AG04450 (cell line): ENCODE data around the gene TNFAIP8. TPM values are rescaled to one million over a fixed set of nuclear protein-coding genes. Genes with fewer than 3 reads are reported as not detected.
A peak's percentile ranks its signal among the peaks of the same experiment; 100 is the strongest.
"Not testable (repeated sequence)": the region's sequence is repeated elsewhere in the genome, so short reads cannot be mapped to it uniquely, and the experiment has no call there.

Source experiments
- CTCF ChIA-PET: fragments of 300-600, 350-600 bp; formaldehyde crosslinking; extraction: SDS; loops from one replicate; lab custom pipeline; 2022; ENCODE audit warnings: antibody characterized with exemption, inconsistent platforms; lab: Charles Lee
- POLR2A ChIA-PET: fragments of 350-600 bp; formaldehyde crosslinking; extraction: SDS; loops from one replicate; lab custom pipeline; 2021; ENCODE audit warnings: antibody characterized with exemption, inconsistent platforms; lab: Yijun Ruan, JAX
- DNase-seq: peaks from one replicate; pipeline ENCODE4 v3.0.0-alpha.2; 2011; ENCODE audit warnings: low read depth, low spot score
- H3K27ac ChIP-seq: one replicate; pipeline ENCODE4 v1.5.1; 2012; ENCODE audit warnings: low read depth, low read length, control low read depth
- H3K27me3 ChIP-seq: one replicate; pipeline ENCODE4 v1.6.0; 2012; ENCODE audit warnings: low read length; ENCODE audit not compliant: control insufficient read depth, insufficient read depth
- H3K4me3 ChIP-seq: 2 replicates; pipeline ENCODE4 v1.5.1; 2011; ENCODE audit warnings: mild to moderate bottlenecking, low read depth, low read length, control low read depth
- H3K9me3 ChIP-seq: 2 replicates; pipeline ENCODE4 v1.5.1; 2012; ENCODE audit warnings: low read length; ENCODE audit not compliant: control insufficient read depth, insufficient read depth
- polyA plus RNA-seq: library from polyadenylated mRNA; depleted of rRNA; stranded (reverse); fragments of >200 nt; gene quantifications from 2 replicates; pipeline ENCODE4 v1.2.3, GENCODE V29; 2011
- TF ChIP-seq, protein P1 (sequence below): IDR thresholded peaks from 2 replicates; pipeline ENCODE4 v1.5.1; 2011; ENCODE audit warnings: low read depth, low read length, control low read depth, inconsistent platforms

TNFAIP8 gene
- polyA plus RNA-seq, 1 experiment: 56.4 TPM

DNA sequence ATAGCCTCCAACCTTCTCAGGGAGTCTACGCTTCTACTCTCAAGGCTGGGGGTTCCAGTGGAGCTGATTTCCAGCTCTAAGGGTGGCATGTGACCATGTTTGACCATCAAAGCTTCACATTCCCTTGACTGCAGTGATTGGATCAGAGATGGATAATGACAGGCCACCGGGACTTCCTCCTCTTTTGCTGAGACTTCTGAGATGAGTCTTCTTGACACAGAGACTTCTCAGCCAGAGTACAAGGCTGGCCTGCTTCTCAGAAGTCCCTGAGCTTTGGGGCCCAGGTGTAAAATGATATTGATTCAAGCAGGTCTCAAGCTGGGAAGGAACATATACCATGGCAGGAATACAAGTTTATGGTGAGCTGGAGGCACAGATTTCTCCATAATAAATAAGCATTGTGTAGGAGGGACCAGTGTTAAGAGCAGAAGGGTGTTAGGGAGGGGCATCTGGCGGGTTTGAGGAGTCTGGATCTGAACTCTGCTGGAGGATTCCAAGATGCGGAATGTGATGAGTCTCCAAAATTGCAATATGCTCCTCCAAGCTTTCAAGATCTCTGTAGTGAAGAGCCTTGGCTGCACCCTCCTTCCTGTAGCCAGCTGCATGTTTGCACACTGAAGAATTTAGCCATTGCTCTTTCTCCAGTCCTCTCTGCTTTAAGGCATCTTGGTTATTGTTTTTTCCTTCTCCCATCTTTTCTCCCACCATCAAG is 54.8 kb downstream of the TNFAIP8 start:
- H3K27ac ChIP-seq: no peak overlapping the region
- no peaks in the 10 kb centered on the region for H3K27me3 ChIP-seq
- H3K9me3 ChIP-seq: no peaks in the 10 kb centered on the region
- TF ChIP-seq, protein P1, sequence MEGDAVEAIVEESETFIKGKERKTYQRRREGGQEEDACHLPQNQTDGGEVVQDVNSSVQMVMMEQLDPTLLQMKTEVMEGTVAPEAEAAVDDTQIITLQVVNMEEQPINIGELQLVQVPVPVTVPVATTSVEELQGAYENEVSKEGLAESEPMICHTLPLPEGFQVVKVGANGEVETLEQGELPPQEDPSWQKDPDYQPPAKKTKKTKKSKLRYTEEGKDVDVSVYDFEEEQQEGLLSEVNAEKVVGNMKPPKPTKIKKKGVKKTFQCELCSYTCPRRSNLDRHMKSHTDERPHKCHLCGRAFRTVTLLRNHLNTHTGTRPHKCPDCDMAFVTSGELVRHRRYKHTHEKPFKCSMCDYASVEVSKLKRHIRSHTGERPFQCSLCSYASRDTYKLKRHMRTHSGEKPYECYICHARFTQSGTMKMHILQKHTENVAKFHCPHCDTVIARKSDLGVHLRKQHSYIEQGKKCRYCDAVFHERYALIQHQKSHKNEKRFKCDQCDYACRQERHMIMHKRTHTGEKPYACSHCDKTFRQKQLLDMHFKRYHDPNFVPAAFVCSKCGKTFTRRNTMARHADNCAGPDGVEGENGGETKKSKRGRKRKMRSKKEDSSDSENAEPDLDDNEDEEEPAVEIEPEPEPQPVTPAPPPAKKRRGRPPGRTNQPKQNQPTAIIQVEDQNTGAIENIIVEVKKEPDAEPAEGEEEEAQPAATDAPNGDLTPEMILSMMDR: no peak
- ChIA-PET POLR2A (no interaction called here), CTCF (interaction anchor here (0.6 to 7.8 kb wide), 27 partner anchors 9 to 455 kb away, joined by 3 to 228 read pairs (median 7); partner anchors contain the start of genes DTWD2, HSD17B4 and TNFAIP8)
- no peak overlapping the region for H3K4me3 ChIP-seq
- DNase-seq: no peak

DNA sequence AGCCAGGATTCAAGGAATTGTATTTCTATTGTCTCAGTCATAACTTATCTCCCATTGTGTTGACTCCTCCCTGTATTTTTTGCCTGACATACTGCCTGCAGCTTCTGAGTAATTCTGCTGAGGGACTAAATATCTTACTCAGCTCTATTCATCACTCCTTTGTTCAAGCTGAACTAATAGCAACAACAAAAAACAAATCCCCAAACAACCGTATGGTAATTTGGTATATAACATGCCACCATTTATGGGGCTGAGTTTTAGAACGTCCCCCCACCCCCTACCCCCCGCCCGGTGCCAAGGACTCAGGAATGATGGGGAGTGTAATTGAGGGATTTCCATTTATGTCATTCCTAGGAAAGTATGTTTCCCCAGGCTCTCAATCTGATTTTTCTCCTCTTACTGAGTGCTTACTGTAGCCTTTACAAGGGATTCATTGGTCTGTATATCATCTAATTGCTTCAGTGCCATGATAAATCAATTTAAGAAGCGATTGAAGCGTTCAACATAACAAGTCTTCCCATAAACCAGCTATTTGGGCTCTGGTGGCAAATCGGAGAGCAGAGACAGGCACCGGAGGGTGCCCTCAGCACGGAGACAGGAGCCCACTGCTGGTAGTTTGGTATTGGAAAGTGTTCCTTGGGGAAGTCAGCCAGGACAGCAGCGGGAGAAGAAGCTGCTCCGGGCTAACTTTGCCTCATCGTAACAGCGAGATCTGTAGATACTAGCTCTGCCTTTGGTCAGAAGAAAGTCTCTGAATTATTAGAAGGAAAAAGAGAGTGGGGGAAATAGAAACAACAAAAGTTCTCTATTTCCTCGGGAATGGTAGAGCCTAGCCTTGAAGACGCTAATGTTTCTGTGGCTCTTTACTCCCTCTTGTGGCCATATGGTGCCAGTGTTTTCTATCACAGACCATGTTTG is 55.8 kb downstream of the TNFAIP8 start:
- POLR2A ChIA-PET: interaction anchor here (0.6 to 1.2 kb wide), 3 partner anchors 76 to 424 kb away, joined by 4 to 10 read pairs (median 4); no protein-coding TSS in a partner anchor
- Histone ChIP-seq H3K27ac (peak overlapping the region; percentile 71), H3K4me3 (peak overlapping the region; percentile 60), H3K9me3 (no peaks in the 10 kb centered on the region), H3K27me3 (no peaks in the 10 kb centered on the region)
- CTCF ChIA-PET: interaction anchor here (0.6 to 7.8 kb wide), 104 partner anchors 10 to 573 kb away, joined by 3 to 228 read pairs (median 5); partner anchors contain the start of genes DTWD2, HSD17B4 and TNFAIP8
- peak; percentile 52 for DNase-seq
- TF ChIP-seq, protein P1: peak; percentile 94

DNA sequence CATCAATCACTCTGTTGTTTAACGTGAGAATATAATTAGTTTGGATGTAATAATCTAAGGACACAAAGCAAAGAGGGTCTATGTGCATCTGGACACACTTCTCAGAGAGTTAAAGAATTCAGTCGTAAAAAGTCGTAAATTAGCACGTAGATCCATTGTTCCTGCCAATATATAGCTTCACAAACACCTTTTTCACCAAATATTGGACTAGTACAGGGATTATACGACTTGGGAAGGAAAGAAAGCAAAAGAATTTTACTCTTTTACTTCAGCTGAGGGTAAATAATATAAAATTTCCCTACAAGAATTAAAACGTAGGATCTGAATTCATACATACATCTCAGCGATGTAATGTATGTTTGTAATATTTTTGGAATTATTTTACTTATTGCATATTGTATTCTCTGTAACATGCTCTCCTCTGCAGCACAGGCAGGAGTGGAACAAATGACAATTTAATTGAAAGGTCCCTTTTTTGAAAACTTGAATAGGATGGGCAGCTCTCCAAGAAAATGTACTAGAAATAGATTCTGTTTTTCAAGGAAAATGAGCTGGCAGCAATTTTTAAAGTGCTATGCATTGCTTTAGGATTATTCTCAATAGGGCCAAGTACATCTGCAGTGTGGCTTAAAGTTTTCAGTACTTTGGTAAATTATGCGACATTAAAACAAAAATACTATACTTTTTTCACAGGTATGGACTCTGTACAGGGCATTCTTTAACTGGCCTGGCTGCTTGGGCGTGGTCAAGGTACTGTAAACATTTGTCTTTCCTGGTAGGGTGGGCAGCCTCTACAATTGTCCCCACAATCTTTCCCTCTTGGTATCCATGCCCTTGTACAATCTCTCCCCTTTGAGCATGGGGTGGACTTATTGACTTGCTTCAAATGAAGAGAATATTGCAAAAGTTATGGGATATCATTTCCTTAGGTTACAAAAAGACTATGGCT is 56.7 kb downstream of the TNFAIP8 start:
- TF ChIP-seq, protein P1: no peak
- no peaks in the 10 kb centered on the region for H3K9me3 ChIP-seq
- H3K4me3 ChIP-seq: no peak overlapping the region
- ChIA-PET POLR2A (interaction anchor here (0.6 to 1.2 kb wide), 3 partner anchors 75 to 425 kb away, joined by 4 to 10 read pairs (median 4); no protein-coding TSS in a partner anchor), CTCF (interaction anchor here (0.6 to 7.8 kb wide), 98 partner anchors 9 to 574 kb away, joined by 3 to 228 read pairs (median 5); partner anchors contain the start of genes DMXL1, DTWD2, HSD17B4 and TNFAIP8)
- no peaks in the 10 kb centered on the region for H3K27me3 ChIP-seq
- DNase-seq: no peak
- H3K27ac ChIP-seq: no peak overlapping the region

DNA sequence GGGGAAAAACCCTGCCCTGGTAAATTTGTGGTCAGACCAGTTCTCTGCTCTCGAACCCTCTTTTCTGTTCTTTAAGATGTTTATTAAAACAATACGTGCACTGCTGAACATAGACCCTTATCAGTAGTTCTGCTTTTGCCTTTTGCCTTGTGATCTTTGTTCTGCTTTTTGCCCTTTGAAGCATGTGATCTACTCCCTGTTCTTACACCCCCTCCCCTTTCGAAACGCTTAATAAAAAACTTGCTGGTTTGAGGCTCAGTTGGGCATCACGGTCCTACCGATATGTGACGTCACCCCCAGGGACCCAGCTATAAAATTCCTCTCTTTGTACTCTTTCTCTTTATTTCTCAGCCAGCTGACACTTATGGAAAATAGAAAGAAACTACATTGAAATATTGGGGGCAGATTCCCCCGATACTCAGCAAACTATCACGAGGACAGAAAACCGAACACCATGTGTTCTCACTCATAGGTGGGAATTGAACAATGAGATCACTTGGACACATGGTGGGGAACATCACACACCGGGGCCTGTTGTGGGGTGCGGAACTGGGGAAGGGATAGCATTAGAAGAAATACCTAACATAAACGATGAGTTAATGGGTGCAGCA is 58.4 kb downstream of the TNFAIP8 start:
- H3K27ac ChIP-seq, H3K9me3 ChIP-seq, POLR2A ChIA-PET, H3K4me3 ChIP-seq, H3K27me3 ChIP-seq, DNase-seq: not testable (repeated sequence)
- CTCF ChIA-PET: interaction anchor here (0.9 to 7.8 kb wide), 3 partner anchors 76 to 428 kb away, joined by 3 to 228 read pairs (median 23); partner anchors contain the start of gene DTWD2
